T-helper 2 cell (primary cell): Measurements from ENCODE around the gene CYFIP1.

Source experiments
- DNase-seq, 5 experiments: peaks; one replicate each; pipeline versions ENCODE4 v3.0.0 to v3.0.0-alpha.2; 2012 to 2022

Gene CYFIP1

DNA sequence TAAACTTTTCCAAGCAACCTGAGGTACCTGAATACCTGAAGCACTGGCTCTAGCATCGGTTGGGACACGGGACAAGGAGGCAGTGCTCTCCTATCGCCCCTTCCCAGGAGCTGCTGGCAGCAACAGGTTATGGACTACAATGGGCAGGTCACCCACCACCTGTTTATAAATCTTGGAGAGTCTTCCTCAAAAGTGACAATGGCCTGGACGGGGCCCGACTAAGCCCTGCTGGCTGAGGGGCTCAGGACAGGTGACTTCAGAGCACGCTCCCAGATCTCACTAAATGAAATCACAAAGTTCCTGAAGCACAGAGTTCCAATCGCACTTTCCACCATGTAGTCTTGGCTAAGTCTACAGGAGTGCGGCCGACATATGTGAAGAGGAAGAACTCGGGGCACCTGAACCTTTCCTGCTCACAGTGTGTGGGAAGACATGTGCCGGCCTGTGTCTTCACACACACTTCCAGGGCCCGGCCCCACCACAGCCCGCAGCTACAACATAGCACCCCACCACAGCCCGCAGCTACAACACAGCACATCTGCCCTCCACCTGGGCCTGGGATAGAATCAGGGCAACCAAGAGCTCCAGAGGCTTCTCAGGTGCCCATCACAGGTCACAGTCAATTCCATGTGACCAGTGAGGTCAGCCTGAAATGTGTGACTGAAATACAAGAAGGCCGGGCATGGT lies 12.9 kb downstream of the CYFIP1 start:
- no peak for DNase-seq

DNA sequence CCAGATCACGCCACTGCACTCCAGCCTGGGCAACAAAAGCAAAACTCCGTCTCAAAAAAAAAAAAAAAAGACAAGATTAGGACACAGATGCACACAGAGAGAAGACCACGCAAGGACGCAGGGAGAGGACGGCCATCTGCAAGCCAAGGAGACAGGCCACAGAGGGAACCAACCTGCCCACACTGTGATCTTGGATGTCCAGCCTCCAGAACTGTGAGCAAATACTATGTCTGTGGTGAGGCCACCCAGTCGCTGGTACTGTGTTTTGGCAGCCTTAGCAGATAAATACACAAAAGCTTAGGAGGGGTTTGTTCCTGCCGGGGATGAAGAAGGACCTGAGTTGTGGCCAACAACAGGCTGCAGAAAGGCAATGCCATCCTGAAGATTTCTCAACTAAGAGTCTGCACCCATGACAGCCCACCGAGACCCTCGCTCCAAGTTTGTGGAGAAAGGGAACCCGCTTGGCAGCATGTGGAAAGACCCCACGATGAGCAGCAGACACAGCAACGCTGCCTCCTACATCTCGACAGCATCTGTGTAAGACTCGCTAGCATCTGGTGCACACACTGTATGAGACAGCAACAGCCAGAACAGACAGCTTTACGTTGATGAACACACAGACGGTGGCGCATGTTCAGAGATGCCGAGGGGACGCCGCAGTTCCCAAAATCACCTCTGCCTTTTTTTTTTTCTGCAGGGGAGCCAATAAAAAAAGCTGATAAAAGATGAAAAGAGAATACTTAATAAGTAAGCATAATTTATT lies 13.7 kb downstream of the CYFIP1 start:
- DNase-seq: no peak

DNA sequence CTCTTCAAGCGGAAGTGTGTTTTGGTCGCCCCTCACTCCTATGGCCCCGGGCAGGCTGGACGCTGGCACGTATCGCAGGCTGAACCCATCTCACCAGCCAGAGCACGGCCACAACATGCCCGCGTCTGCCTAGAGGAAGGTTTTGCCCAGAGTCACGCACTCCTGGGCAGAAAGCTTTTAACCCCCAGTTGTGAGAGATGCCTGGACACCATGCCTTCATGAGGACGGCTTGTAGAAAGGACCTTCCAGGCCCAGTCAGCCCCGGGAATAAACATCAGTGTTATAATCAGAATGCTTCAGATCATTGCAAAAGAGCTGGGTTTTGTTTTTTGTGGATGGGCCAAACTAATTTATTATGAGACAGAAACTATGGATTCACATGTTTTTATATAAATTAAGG lies 16.5 kb downstream of the CYFIP1 start:
- no peak for DNase-seq

DNA sequence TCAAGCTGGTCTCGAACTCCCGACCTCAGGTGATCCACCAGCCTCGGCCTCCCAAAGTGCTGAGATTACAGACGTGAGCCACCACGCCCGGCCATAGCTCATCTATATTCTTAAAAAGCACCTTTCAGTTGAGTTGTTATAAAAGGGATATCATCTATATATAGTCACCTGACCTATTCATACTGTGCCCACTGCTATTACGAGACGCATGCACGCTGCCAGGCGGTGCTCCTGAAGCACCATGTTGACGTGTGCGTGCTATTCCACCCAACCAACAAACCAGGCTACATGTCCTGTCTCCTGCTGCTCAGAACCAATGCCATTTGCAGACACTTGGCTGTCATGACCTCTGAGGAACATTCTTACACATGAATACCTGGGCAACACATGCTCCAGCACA lies 17.6 kb downstream of the CYFIP1 start:
- no peak for DNase-seq

DNA sequence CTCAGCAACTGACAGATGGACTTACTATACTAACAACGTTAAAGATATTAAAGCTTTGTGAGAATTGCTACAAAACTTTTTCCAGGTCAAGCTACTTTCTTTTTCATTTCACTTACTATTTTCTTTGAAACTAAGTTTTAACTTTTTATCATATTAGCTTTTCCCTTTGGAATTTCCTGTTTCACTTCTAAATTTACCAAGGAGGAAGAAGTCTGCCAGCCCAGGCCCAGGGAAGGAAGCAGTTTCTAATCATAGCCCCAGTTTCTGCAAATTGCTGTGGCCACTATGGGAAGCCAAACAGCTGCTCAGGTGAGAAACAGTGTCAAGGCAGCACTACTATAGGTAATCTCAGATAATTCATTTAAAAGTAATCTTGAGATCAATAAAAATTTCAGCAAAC lies 18.4 kb downstream of the CYFIP1 start:
- no peak for DNase-seq

DNA sequence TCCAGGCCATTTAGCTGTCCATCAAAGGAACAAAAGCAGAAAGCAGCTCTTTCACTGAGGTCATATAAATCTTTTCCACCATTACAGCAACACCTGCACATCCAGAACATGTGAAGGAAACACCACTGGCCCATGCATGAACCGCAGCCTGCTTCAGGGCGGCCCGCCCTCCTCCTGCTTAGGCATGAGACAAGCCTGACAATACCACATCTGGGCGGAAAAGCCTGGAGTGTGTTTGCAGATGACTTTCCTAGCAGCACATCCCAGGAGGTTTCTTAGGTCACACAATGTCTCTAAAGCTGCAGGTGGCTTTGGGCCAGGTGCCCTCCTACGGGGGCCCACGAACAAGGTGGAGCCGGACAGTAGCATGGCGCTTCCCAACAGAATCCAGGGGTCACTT lies 19.6 kb downstream of the CYFIP1 start:
- no peak for DNase-seq

DNA sequence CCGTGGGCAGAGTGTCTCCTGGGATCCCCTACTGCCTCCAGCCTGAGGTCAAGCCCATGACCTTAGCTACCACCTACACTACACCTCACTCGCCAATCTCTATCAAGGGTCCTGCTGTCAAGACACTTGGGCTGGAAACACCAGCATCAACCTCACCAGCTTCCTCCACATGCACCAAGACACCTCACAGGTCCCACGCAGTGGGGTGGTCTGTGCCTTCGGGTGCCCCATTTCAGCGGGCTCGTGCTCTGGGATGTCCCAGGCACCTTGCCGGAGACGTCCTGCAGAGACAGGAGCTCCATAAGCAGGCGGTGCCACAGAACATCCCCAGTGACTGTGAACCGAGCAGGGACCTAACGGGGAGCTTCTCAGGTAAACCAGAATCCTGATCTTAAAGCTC lies 20.0 kb downstream of the CYFIP1 start:
- no peak for DNase-seq

DNA sequence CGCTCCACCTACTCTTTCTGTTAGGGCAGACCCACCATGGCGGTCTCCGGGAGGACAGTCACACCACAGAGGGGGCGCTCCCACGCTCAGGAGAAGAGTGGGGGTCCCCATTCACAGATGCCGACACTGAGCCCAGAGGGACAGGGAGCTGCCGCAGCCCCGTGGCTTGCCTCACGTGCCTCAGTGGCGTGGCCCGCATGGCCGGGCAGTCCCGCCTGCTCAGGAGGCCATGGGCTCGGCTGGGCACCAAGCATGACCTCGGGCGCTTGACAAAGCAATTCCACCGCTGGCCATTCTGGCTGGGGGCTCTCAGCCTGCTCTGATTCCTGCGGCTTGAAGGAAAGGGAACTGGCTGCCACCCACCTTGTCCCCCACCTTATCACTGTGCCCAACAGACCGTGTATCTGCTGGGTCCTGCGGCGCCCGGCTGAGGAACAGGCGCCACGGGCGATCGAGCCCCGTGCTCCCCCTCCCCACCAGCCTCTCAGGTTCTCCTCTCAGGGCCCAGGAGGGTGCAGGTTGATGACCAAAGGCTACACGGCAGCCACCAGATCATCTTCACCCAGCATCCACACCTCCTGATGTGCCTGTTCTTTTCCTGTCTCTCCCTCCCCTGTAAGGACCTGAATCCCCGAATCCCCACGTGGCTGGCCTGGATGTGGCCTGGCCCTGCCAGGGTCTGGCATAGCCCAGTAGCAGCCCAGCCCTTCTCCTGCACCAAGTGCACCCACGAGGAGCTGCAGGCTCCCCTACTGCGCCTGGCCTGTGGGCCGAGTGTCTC lies 20.7 kb downstream of the CYFIP1 start:
- no peak for DNase-seq

DNA sequence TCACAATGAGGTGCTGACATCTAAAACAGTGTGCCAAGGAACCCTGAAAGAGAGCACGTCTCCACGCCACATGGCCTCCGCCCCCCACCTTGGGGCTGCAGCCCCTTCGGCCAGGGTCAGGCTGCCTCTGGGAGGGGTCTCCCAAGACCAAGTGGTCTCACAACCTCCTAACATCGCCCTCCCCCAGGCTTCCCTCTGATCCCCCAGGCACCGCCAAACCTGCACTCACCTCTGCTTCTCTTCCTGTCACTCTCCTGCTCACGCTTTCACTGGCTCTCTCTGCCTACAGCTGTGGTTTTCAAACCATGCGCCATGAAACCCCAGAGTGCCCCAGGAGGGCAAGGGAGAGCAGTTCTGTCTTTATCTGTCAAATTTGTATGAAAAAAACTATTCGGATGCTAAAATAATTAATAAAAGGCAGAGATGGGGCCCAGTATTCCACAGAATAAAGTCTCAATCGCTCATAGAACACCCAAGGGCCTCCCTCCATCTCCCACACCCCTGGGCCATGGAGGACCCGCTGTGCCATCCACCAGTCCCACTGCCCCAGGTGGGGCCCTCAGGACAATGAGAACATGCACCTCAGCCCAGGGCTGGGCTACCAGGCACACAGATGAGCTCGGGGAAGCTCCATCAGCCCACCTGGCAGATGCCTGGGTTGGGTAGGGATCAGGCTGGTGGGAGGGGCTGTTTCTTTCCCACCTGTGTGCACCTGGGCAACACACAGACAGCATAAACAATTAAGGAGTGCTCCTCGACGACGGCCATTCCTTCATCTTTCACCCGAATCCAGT lies 21.5 kb downstream of the CYFIP1 start:
- no peak for DNase-seq

DNA sequence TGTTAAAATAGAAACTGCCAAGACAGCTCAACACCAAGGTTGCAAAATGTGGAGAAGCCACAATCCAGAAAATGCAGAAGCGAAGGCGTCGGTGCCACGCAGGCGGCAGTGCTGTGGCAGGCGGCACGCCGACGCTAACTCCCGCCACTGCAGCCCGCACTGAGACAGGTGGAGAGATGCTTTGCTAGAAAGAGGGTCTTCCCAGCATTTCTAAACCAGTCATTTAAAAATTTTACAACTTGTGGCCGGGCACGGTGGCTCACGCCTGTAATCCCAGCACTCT lies 23.2 kb downstream of the CYFIP1 start:
- no peak for DNase-seq

DNA sequence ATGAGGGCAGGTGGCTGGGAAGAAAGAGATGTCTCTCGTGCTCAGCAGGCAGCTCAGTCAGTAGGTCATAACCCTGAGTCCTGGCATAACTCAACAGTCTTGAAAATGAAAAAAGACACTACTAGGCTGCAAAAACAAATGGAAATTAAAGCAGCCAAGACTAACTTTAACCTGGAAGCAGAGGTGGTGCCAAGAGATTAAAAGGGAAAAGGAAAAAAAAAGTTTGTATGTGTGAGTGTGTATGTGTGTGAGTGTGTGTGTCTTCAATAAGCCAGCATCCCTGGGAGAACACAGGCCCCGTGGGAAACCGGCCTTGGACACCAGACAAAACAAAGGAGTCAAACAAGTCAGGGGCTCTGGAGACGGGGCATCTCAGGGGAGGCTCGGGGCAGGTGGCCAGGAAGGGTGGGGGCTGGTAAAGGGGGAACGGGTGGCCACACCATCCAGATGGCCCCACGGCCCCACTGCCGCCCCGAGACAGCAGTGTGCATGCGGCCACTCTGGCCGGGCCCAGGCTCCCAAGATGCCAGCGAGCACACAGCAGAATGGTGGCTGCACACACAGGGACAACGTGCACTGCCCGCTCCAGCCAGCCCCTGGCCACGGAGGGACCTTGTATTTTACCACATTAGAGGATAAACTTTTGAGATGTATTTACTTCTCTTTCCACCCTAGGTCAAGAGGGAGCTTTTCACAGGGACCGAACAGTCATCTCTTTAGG lies 23.8 kb downstream of the CYFIP1 start:
- DNase-seq: no peak

DNA sequence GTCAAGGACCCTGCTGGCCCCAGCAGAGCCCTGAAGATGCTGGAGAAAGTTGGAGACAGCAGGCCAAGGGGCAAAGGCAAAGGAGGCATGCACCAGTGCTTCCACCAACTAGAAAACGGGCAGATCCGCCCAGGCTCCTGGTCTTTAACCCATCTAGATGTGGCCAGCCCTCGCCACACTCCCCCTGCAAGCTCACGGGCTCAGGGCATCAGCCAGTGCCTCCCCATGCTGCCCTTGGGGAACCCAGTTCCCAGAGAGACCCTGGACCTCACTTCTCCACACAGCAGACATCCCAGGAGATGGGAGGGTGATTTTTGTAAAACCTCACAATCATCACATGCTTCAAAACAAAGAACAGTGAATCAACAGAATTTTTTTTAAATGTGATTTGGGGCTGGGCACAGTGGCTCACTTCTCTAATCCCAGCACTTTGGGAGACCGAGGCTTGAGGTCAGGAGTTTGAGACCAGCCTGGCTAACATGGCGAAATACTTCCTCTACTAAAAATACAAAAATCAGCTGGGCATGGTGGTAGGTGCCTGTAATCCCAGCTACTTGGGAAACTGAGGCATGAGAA lies 24.5 kb downstream of the CYFIP1 start:
- DNase-seq: no peak

DNA sequence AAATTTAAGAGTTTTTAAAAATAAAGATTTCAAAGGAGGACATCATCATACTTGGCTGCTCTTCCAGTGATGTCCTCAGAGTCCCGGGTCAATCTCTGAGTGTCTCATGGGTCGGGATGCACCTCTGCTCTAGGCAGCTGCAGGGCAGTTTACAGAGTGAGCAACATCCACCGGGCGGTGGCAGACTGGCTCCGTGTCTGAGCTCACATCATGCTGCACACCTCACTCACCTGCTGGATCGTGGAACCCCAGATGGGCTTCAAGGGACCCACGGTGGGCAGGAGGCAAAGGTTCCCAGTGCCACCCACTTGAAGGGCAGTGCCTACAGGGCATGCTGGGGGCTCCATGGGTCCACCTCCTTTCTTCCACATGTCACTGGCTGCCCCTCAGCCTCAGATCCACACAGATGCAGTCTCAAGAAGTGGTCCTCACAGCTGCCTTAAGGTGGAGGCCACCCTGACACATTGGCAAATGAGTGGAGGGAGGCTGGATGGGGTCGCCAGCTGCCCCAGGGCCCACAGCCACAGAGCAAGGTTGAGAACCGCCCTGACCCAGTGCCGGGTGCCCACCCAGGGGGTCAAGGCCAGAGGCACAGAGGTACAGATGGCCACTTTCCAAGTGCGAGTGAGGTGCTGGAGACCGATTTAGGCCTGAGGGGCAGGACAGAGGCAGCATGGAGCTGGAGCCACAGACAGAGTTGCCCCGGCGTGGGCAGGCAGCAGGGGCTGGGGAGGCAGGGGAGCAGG lies 25.2 kb downstream of the CYFIP1 start:
- no peak for DNase-seq

DNA sequence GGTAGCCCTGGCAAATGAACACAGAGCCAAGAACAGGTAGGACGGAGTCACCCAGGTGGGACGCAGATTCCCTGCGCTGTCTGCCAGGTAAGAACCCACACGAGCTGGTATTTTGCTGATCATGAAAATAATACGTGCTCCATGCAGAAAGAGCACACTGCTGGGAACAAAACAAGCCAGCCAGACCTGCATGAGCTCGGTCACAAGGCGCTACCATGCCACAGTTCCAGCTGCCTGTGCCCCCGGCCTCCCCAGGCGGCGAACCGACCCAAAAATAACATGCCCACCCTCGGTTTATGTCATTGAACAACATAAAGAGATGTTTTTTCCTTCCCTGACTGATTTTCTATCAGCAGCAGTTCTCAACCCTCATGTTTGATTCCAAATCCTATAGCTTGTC lies 25.8 kb downstream of the CYFIP1 start:
- no peak for DNase-seq

DNA sequence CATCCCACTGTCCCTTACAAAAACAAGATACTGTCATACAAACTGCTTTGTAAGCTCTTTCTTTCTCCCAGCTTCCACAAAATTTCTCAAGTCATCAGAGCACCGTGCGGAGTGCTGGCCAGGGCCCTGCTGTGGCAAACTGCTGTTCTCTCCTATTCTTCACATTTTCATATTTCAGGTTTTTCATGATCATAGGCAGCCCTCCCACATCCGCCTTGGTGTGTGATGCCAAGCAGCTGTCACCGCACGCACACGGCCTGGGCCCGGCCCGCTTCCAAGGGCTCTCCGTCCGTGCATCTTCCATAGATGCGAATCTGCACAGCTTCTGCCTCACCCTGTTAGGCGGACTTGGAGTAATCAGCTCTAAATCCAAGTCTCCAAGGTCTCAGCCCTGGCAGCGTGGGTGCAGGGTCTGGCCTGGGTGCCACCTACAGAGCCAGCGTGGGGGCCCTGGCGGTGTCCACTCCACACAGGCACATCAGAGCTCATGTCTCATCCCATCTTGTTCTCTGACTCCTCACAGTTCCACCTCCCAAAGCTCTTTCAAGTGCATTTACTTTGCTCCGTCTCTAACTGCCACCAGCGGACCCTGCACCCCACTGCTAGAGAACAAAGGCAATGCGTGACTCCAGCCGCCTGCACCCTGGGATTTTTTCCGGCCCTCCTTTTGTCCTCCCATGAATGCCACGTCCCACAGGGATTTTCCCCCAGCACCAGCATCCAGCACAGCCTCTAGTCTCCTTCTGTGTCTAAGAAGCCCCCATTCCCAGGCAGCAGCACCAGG lies 27.2 kb downstream of the CYFIP1 start:
- no peak for DNase-seq

DNA sequence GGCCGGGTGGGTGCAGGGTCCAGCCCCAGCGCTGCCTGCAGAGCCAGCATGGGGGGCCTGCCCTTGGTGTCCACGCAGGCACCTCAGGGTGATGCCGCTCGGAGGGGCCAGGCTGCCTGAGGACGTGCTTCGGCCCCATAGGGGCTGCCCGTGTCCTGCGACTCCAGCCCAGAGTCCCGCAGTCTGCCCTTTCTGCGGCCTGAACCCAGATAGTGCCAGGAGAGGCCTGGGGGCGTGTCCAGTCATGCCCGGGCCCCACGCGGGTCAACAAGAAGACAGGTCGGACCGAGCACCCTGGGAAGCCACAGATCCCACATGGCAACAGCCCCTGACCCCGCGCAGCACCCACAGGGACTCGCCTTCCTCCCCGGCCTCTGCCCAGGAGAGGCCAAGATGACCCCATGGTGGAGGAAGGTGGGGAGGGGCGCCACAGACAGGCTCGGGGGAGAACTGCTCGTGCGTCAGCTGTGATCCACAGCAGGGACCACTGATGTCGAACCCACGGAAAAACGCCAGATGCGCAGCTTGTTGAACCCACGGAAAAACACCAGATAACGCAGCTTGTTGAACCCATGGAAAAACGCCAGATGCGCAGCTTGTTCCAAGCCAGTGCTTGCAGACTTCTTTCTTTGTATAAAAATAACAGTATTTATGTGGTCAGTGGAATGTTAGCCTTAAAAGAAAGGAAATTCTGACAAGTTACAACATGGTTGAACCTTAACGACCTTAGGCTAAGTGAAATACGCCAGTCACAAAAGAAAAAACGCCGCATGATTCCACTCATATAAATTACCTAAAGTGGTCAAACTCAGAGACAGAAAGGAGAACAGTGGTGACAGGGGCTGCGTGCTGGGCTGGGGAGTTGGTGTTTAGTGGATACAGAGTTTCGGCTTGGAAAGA lies 28.5 kb downstream of the CYFIP1 start:
- no peak for DNase-seq

DNA sequence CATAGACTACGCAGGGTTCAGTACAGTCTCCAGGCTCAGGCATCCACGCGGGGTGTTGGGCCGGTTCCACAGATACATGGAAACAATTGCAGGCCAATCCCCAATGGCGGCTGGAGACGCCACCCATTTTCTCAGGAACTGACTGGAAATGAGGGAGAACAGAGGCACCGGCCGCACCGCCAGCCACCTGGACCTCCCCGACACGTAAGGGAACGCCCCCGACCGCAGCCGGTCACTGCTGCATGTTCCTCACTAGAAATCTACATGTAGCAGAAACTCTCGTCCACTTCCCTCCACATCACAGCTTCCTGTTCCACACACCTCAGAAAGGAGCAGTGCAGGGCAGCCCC lies 29.2 kb downstream of the CYFIP1 start:
- DNase-seq: no peak

DNA sequence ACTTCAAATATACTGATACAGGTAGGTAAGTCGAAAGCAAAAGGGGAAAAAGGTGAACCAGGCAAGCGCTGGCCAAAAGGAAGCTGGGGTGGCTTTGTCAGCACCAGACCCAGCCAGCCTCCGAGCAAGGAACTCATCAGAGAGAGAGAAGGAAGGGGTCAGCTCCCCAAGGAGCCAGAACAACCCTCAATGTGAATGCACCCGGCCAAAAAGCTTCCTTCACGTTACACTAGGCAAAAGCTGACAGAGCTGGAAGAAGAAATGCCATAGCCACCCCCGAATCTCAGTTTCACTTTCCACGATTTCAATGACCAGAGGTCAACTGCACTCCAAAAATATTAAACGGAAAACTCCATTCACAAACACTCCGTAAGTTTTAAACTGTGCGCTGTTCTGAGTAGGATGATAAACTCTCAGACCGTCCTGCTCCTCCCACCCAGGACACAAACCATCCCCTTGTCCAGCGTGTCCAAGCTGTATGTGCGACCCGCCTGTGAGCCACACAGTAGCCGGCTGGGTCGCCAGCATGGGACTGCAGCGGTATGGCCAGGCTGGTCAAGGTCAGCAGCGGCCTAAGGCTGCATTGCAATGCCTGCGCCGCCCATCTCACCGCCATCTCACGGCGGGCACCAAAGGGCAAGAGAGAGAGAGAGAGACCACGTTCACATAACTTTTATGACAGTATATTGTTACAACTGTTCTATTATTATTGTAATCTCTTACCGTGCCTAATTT lies 29.7 kb downstream of the CYFIP1 start:
- DNase-seq: no peak

DNA sequence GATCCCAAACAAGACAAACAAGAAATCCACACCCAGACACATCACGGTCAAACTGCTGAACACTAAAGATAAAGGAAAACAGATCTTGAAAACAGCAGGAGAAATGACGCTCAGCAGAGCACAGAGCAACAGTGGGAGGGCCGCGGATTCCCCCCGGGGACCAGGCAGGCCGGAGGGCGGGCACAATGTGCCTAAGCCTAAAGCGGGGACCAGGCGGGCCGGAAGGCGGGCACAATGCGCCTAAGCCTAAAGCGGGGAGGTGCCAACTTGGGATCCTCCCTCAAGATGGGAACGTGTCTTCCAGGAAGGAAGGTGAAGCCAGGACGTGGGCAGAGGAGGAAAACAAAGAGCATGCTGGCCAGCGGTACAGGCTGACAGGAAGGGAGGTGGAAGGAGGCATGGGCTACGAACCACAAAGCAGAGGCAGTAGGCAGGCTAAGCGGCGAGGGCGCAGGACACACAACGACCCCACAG lies 31.1 kb downstream of the CYFIP1 start:
- no peak for DNase-seq
